Activated CD8-positive, alpha-beta T cell treated with anti-CD3 and anti-CD28 coated beads for 36 hours (primary cell): ENCODE measurements around the gene UBAP1L. TPM values are rescaled to one million over a fixed set of nuclear protein-coding genes. Genes with fewer than 3 reads are reported as not detected.

Source experiments
- ATAC-seq: fragments of 200-7000 bp; cut with Tn5 transposase; one replicate; pipeline ENCODE4 v1.10.0; 2021; ENCODE audit warnings: mild to moderate bottlenecking, moderate library complexity
- CTCF ChIA-PET: fragments of 350-600 bp; sonication (Branson Sonifier 250); formaldehyde crosslinking; loops from one replicate; lab custom pipeline; 2021; ENCODE audit warnings: antibody characterized with exemption; lab: Charles Lee
- POLR2A ChIA-PET: fragments of 350-600 bp; sonication (Branson Sonifier 250); formaldehyde crosslinking; loops from one replicate; lab custom pipeline; 2021; ENCODE audit warnings: antibody characterized with exemption; lab: Charles Lee
- DNase-seq: peaks from one replicate; pipeline ENCODE4 v3.0.0-alpha.2; 2020
- H3K27ac Mint-ChIP-seq: one replicate; pipeline ENCODE4 v1.8.0; 2021; ENCODE audit warnings: mild to moderate bottlenecking, mixed read lengths
- H3K27me3 Mint-ChIP-seq: one replicate; pipeline ENCODE4 v1.8.0; 2021; ENCODE audit warnings: mixed read lengths
- H3K36me3 Mint-ChIP-seq: one replicate; pipeline ENCODE4 v1.8.0; 2021; ENCODE audit warnings: low read depth, mixed read lengths
- H3K4me1 Mint-ChIP-seq: one replicate; pipeline ENCODE4 v1.8.0; 2021; ENCODE audit warnings: low read depth, mixed read lengths
- H3K4me3 Mint-ChIP-seq: one replicate; pipeline ENCODE4 v1.8.0; 2021; ENCODE audit warnings: mild to moderate bottlenecking, moderate library complexity, mixed read lengths
- H3K9me3 Mint-ChIP-seq: one replicate; pipeline ENCODE4 v1.8.0; 2021; ENCODE audit warnings: mixed read lengths
- CTCF ChIP-seq: fragments of 200-600 bp; IDR thresholded peaks from one replicate; pipeline ENCODE4 v1.8.0; 2022; ENCODE audit warnings: antibody characterized with exemption, mild to moderate bottlenecking
- intact Hi-C: fragments of 100-400 bp; cut with micrococcal nuclease; formaldehyde crosslinking; loops from one replicate; pipeline ENCODE4 v1.10.0; 2022
- total RNA-seq, 2 experiments: library from RNA; stranded (reverse); gene quantifications; one replicate each; pipeline ENCODE4 v1.2.3, GENCODE V29; 2021

The UBAP1L gene
- total RNA-seq, 2 experiments from 2014 or later, result 2.9 to 3.3 TPM

DNA sequence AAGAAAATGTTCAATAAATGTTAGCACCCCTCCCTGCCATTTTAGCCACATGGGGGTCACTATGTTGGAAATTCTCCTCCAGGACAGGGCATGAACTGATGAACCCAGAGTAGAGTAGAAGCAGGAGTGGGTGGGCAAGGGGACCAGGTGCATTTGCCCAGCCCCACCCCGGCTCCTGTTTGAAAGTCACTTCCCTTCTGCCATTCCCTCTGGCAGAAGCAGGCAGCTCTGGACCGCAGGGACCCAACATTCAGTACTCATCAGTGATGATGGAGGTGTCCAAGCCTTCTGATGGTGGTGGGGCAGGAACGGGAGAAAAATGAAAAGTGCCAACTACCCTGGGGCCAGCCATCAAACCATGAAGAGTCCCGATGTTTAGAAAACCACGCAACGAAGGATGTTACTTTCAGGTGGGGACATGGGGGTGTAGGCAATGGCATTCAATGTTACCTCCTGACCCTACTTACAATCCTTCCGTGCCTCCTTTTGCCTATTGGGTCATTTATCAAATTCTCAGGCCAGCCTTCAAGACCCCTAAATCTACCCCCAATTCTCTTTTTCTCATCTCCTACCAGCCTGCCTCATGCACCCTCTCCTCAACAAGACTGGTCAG lies 17.2 kb downstream of the UBAP1L start:
- no peaks in the 10 kb centered on the region for H3K4me1 Mint-ChIP-seq
- DNase-seq (no peak), ATAC-seq (no peak)
- peaks cover 17% of the 10 kb centered on the region for H3K36me3 Mint-ChIP-seq
- no peak for TF ChIP-seq CTCF
- intact Hi-C loops, result no loop called here
- H3K27me3 Mint-ChIP-seq, result no peaks in the 10 kb centered on the region
- no peak overlapping the region for H3K27ac Mint-ChIP-seq
- CTCF ChIA-PET, result no interaction called here
- no peak overlapping the region for H3K4me3 Mint-ChIP-seq
- POLR2A ChIA-PET, result no interaction called here
- H3K9me3 Mint-ChIP-seq, result no peaks in the 10 kb centered on the region

DNA sequence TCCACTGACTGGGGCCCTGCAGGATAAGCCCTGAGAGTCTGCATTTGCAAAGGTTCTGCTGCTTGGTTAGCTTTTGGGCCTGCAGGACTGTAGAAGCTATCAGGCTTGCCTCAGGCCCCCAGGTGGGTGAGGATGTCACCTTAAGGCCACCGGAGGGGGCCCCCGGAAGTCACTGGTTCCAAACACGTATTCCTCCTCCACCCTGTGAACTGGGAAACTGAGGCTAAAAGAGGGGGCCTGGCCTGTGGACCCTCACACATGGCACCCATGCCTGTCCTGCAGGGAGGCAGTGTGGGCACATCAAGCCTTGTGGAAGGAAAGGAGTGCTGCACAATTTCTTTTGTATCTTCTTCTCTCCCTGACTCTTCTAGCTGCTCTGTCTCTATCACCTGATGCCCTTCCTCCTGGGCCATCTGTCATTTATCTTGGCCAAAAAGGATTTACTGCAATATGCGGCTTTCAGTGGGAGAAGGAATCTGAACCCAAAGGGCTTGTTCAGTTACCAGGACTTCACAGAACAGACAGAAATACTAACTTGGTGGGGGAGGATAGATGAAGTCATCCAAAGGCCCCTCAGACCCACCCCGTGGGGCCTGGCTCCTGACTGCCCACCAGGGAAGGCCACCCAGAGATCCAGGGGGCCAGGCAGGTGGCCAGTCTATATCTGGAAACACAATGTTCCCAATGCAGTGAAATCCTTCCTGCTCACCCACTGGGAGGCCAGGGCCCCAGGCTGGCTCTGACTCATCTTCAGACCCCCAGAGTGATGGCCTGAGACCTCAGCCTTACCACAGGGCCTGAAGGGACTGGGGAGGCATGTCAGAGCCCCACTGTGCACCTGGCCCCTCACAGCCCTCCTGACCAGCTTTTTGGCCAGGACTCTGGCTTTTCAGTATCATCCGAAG lies 18.3 kb downstream of the UBAP1L start:
- Mint-ChIP-seq H3K27me3 (no peaks in the 10 kb centered on the region), H3K4me1 (no peaks in the 10 kb centered on the region), H3K4me3 (no peak overlapping the region), H3K36me3 (peaks cover 17% of the 10 kb centered on the region), H3K27ac (no peak overlapping the region), H3K9me3 (no peaks in the 10 kb centered on the region)
- ChIA-PET POLR2A (interaction anchor here (1.0 kb wide), 1 partner anchor 116 kb away, joined by 4 read pairs; no protein-coding TSS in a partner anchor), CTCF (no interaction called here)
- ATAC-seq, result no peak
- no peak for DNase-seq
- intact Hi-C loops, result no loop called here
- TF ChIP-seq CTCF, result no peak

- POLR2A ChIA-PET, result interaction anchor here (1.0 kb wide), 1 partner anchor 9 kb away, joined by 3 read pairs; no protein-coding TSS in a partner anchor
Measured at GRCh38 chr15:65095747-65096104, 19.3 kb downstream of the UBAP1L start.

DNA sequence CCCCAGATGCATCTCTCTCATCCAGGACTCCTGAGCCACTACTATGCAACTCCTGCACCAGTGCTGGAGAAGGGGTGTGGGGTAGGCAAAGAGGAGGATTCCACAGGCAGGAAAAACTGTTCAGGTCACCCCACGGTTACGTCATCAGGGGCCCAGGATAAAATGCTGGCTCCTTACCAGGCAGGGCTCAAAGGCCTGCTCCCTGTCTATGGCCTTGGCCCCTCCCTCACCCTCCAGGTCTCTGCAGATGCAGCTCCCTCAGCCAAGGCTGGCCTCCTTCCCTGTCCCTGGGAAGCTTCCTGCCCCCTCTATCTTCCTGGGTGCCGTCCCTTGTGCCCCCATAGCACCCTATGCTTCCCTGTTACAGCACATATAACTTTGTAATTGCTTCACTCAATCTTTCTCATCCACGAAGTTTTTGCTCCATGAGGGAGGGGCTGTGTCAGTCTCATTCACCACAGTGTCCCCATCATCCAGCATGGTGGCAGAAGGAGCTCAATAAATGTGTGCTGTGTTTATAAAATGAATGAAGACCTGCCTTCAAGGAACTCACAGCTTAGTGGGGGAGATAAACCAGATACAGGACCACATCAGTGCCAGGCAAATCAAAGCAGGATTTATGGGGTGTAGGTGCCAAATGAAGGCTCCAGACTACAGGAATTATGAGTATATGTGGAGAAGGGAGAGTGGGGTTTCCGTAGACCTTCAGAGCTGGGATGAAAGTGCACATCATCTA lies 19.8 kb downstream of the UBAP1L start:
- DNase-seq, result no peak
- no peak for TF ChIP-seq CTCF
- ChIA-PET POLR2A (interaction anchor here (1.0 kb wide), 1 partner anchor 9 kb away, joined by 3 read pairs; no protein-coding TSS in a partner anchor), CTCF (interaction anchor here (1.1 to 1.3 kb wide), 5 partner anchors 8 to 61 kb away, joined by 3 to 4 read pairs (median 3); no protein-coding TSS in a partner anchor)
- Mint-ChIP-seq H3K4me1 (no peaks in the 10 kb centered on the region), H3K9me3 (no peaks in the 10 kb centered on the region), H3K4me3 (no peak overlapping the region), H3K27me3 (no peaks in the 10 kb centered on the region), H3K36me3 (peaks cover 9% of the 10 kb centered on the region), H3K27ac (no peak overlapping the region)
- no peak for ATAC-seq
- intact Hi-C loops, result no loop called here

More at GRCh38 chr15:65095747-65096104, 19.3 kb downstream of the UBAP1L start:
- no peak overlapping the region for H3K4me3 Mint-ChIP-seq
- intact Hi-C loops, result no loop called here
- H3K4me1 Mint-ChIP-seq, result no peaks in the 10 kb centered on the region
- DNase-seq (no peak), ATAC-seq (no peak)
- no peak overlapping the region for H3K27ac Mint-ChIP-seq
- no peaks in the 10 kb centered on the region for H3K27me3 Mint-ChIP-seq
- CTCF ChIA-PET, result interaction anchor here (1.1 to 1.2 kb wide), 4 partner anchors 9 to 62 kb away, joined by 3 to 4 read pairs (median 3); no protein-coding TSS in a partner anchor
- TF ChIP-seq CTCF, result no peak
- H3K9me3 Mint-ChIP-seq, result no peaks in the 10 kb centered on the region
- H3K36me3 Mint-ChIP-seq, result peaks cover 11% of the 10 kb centered on the region
